CD14-positive monocyte (primary cell): ENCODE data around the gene PTGR3. TPM values are rescaled to one million over a fixed set of nuclear protein-coding genes. Genes with fewer than 3 reads are reported as not detected.

ENCODE experiments used
- DNase-seq, 3 donors: peaks; one replicate each; pipeline ENCODE4 v3.0.0-alpha.2; 2011 to 2022
- H2AFZ ChIP-seq: 2 replicates; pipeline ENCODE4 v1.6.0; 2012; ENCODE audit warnings: mild to moderate bottlenecking, low read depth, low read length, inconsistent platforms; ENCODE audit not compliant: insufficient read depth, poor library complexity, severe bottlenecking
- H3K27ac ChIP-seq, 2 donors: 1 replicate in 1 of 2; 2 replicates in 1 of 2; pipeline ENCODE4 v1.5.1; 2012 to 2013; ENCODE audit warnings: low read length in 2 of 2, control low read depth in 1 of 2, inconsistent platforms in 1 of 2, low read depth in 1 of 2, mild to moderate bottlenecking in 1 of 2
- H3K27me3 ChIP-seq, 2 donors: one replicate each; pipeline versions ENCODE4 v1.6.0 to v1.6.1; 2011 to 2013; ENCODE audit warnings: low read length in 2 of 2; ENCODE audit not compliant: control insufficient read depth in 2 of 2, insufficient read depth in 2 of 2
- H3K36me3 ChIP-seq, 2 donors: replicated peaks in 1 of 2; 1 replicate in 1 of 2; 2 replicates in 1 of 2; pipeline versions ENCODE4 v1.5.1 to v1.6.1; 2012 to 2013; ENCODE audit warnings: low read length in 2 of 2, control low read depth in 1 of 2, inconsistent platforms in 1 of 2, mild to moderate bottlenecking in 1 of 2; ENCODE audit not compliant: insufficient read depth in 2 of 2, control insufficient read depth in 1 of 2
- H3K4me1 ChIP-seq, 2 donors: 1 replicate in 1 of 2; 2 replicates in 1 of 2; pipeline versions ENCODE4 v1.5.1 to v1.6.1; 2012 to 2013; ENCODE audit warnings: low read length in 2 of 2, control low read depth in 1 of 2, inconsistent platforms in 1 of 2, mild to moderate bottlenecking in 1 of 2, moderate library complexity in 1 of 2; ENCODE audit not compliant: insufficient read depth in 2 of 2, control insufficient read depth in 1 of 2
- H3K4me2 ChIP-seq: replicated peaks from 2 replicates; pipeline ENCODE3; 2012; ENCODE audit warnings: low read length, moderate library complexity, mild to moderate bottlenecking; ENCODE audit not compliant: poor library complexity, severe bottlenecking; ENCODE audit errors: extremely low read depth
- H3K4me3 ChIP-seq, 3 experiments: fragments of 200-600 bp in 1 of 3; sonication (generic) in 1 of 3; replicated peaks in 1 of 3; 1 replicate in 2 of 3; 2 replicates in 1 of 3; pipeline ENCODE4 v1.5.1; 2011 to 2013; ENCODE audit warnings: low read length in 3 of 3, mild to moderate bottlenecking in 3 of 3, control low read depth in 2 of 3, low read depth in 2 of 3, inconsistent platforms in 1 of 3, moderate library complexity in 1 of 3
- H3K79me2 ChIP-seq: 2 replicates; pipeline ENCODE4 v1.6.0; 2012; ENCODE audit warnings: mild to moderate bottlenecking, control low read depth, inconsistent platforms, low read length, moderate library complexity; ENCODE audit not compliant: insufficient read depth
- H3K9ac ChIP-seq: 2 replicates; pipeline ENCODE4 v1.6.0; 2017; ENCODE audit warnings: low read length, mild to moderate bottlenecking; ENCODE audit not compliant: insufficient read depth, poor library complexity, severe bottlenecking
- H3K9me3 ChIP-seq, 2 donors: replicated peaks in 1 of 2; 1 replicate in 1 of 2; 2 replicates in 1 of 2; pipeline versions ENCODE4 v1.5.1 to v1.6.1; 2012 to 2013; ENCODE audit warnings: low read length in 2 of 2, control low read depth in 1 of 2; ENCODE audit not compliant: control insufficient read depth in 1 of 2, insufficient read depth in 1 of 2
- H4K20me1 ChIP-seq: 2 replicates; pipeline ENCODE4 v1.6.0; 2012; ENCODE audit warnings: mild to moderate bottlenecking, low read length, control low read depth, moderate library complexity; ENCODE audit not compliant: insufficient read depth
- H3K27ac Mint-ChIP-seq, 7 donors: one replicate each; pipeline ENCODE4 v1.8.0; 2020; ENCODE audit warnings: mild to moderate bottlenecking in 7 of 7, mixed read lengths in 7 of 7, moderate library complexity in 6 of 7, inconsistent platforms in 2 of 7
- H3K27me3 Mint-ChIP-seq, 3 donors: one replicate each; pipeline ENCODE4 v1.8.0; 2021 to 2022; ENCODE audit warnings: low read depth in 3 of 3, mild to moderate bottlenecking in 3 of 3, mixed read lengths in 3 of 3, moderate library complexity in 3 of 3, inconsistent platforms in 1 of 3
- H3K36me3 Mint-ChIP-seq, 2 donors: one replicate each; pipeline ENCODE4 v1.8.0; 2020; ENCODE audit warnings: mixed read lengths in 2 of 2, inconsistent platforms in 1 of 2, mild to moderate bottlenecking in 1 of 2
- H3K4me1 Mint-ChIP-seq: one replicate; pipeline ENCODE4 v1.8.0; 2020; ENCODE audit warnings: mild to moderate bottlenecking, mixed read lengths
- H3K4me3 Mint-ChIP-seq, 2 donors: one replicate each; pipeline ENCODE4 v1.8.0; 2020; ENCODE audit warnings: mild to moderate bottlenecking in 2 of 2, mixed read lengths in 2 of 2, moderate library complexity in 1 of 2
- H3K9me3 Mint-ChIP-seq, 7 donors: one replicate each; pipeline ENCODE4 v1.8.0; 2020 to 2022; ENCODE audit warnings: mixed read lengths in 7 of 7, mild to moderate bottlenecking in 6 of 7, moderate library complexity in 6 of 7, inconsistent platforms in 2 of 7
- CTCF ChIP-seq: fragments of 200-600 bp; IDR thresholded peaks from one replicate; pipeline ENCODE4 v1.8.0; 2022; ENCODE audit warnings: antibody characterized with exemption, mild to moderate bottlenecking
- WGBS: methylation state at CpG from one replicate; pipeline ENCODE4 v1.1.5; 2013; ENCODE audit warnings: missing lambda C conversion rate; ENCODE audit not compliant: insufficient coverage; 5-methylcytosine and 5-hydroxymethylcytosine counted together
- intact Hi-C, 2 donors: fragments of 100-400 bp; cut with micrococcal nuclease; formaldehyde crosslinking; loops; one replicate each; pipeline versions ENCODE4 v1.15.0 to v1.15.1; 2023
- polyA plus RNA-seq, 3 donors: library from polyadenylated mRNA; depleted of rRNA in 1 of 3; unstranded in 2 of 3; stranded (reverse) in 1 of 3; fragments of 300-500 nt in 2 of 3; fragments of >200 nt in 1 of 3; fragmentation: Illumina TruSeq in 2 of 3; gene quantifications; 1 replicate in 2 of 3; 2 replicates in 1 of 3; pipeline ENCODE4 v1.2.3, GENCODE V29; 2012 to 2021

The PTGR3 gene
- polyA plus RNA-seq, 3 donors: 15.5 to 27.5 (median 23.6) TPM

GRCh38 chr18:75234901-75235300 is 26.0 kb upstream of the PTGR3 start:
- WGBS: 95% methylated on average over 6 of the region's 12 CpGs
- Mint-ChIP-seq H3K36me3 (peaks cover 16 to 20% of the 10 kb centered on the region in 2 donors), H3K9me3 (peaks cover 0 to 6% (median 0%) of the 10 kb centered on the region in 7 donors), H3K27me3 (peaks cover 0 to 2% (median 0%) of the 10 kb centered on the region in 3 donors), H3K27ac (no peak overlapping the region), H3K4me1 (peaks cover 20% of the 10 kb centered on the region), H3K4me3 (no peak overlapping the region)
- intact Hi-C loops: no loop called here
- TF ChIP-seq CTCF: no peak
- H3K9ac ChIP-seq: no peak overlapping the region
- H3K9me3 ChIP-seq: no peaks in the 10 kb centered on the region
- peaks cover 10 to 17% of the 10 kb centered on the region in 2 donors for H3K4me1 ChIP-seq
- no peak overlapping the region for H3K4me3 ChIP-seq
- H3K4me2 ChIP-seq: no peak overlapping the region
- DNase-seq: no peak
- no peak overlapping the region for H3K27ac ChIP-seq
- H2AFZ ChIP-seq: no peak overlapping the region
- peaks cover 14% of the 10 kb centered on the region for H3K79me2 ChIP-seq
- peaks cover 57% of the 10 kb centered on the region for H4K20me1 ChIP-seq
- H3K36me3 ChIP-seq: no peaks in the 10 kb centered on the region
- no peaks in the 10 kb centered on the region for H3K27me3 ChIP-seq

- peaks cover 31% of the 10 kb centered on the region for H3K4me1 Mint-ChIP-seq
- no peak for DNase-seq
- H3K4me3 Mint-ChIP-seq: no peak overlapping the region
- no peak overlapping the region for H3K4me3 ChIP-seq
- no peak overlapping the region for H2AFZ ChIP-seq
- peaks cover 10 to 14% of the 10 kb centered on the region in 2 donors for H3K36me3 Mint-ChIP-seq
- no peaks in the 10 kb centered on the region for H3K36me3 ChIP-seq
- H3K4me2 ChIP-seq: no peak overlapping the region
- peaks cover 72% of the 10 kb centered on the region for H4K20me1 ChIP-seq
- no peak overlapping the region for H3K27ac Mint-ChIP-seq
- no peak overlapping the region for H3K9ac ChIP-seq
- no peak for TF ChIP-seq CTCF
- peaks cover 9 to 30% of the 10 kb centered on the region in 2 donors for H3K4me1 ChIP-seq
- intact Hi-C loops: no loop called here
- 96% methylated on average over 4 of the region's 5 CpGs for WGBS
- H3K9me3 ChIP-seq: no peaks in the 10 kb centered on the region
- H3K27me3 Mint-ChIP-seq: peaks cover 1 to 7% (median 5%) of the 10 kb centered on the region in 3 donors
- H3K9me3 Mint-ChIP-seq: no peaks in the 10 kb centered on the region
- H3K27ac ChIP-seq: no peak overlapping the region
- H3K27me3 ChIP-seq: no peaks in the 10 kb centered on the region
- H3K79me2 ChIP-seq: peaks cover 11% of the 10 kb centered on the region
Measured at GRCh38 chr18:75231053-75231406, 22.1 kb upstream of the PTGR3 start.
